Measurements from ENCODE around the gene SIM2.

DNA sequence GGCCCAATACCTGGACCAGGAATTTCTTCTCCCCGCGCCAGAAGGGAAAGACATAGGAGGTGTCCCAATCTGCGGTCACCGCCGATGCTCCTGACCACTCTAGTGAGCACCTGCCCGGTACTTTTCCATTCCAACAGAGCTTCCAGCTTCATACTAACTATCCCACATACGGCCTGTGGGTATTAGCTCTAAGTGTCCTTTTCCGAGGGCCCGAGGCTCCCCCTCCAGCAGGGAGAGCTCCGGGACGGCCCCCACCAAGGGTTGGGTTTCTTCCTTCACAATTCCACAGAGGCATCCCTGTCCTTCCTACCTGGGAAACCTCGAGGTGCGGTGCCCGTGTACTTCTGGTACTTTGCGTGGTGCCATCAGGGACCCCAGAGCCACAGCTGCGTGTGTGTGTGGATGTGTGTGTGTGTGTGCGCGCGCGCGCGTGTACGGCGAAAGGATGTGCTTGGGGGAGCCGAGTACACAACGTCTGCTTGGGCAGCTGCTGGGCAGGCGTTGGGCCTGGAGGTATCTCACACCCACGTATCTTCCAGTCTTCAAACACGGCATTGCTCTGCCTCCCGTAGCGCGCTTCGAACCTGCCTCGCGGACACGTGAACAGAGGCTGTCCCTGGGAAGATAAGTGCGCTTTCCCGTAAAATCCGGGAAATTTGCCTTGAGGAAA is 2.4 kb upstream of the SIM2 start:
- TF ChIP-seq POLR2A (IDR thresholded peaks at IDR 0.05) (no peak), POLR2AphosphoS5 (IDR thresholded peaks at IDR 0.05; ENCODE audit: insufficient read depth in 1 of 2, low read depth in 1 of 2) (no peak), CTCF (IDR thresholded peaks at IDR 0.05) (no peak)
